Measurements from ENCODE around the gene ZNF594. TPM values are rescaled to one million over a fixed set of nuclear protein-coding genes. Genes with fewer than 3 reads are reported as not detected.

Gene ZNF594
- 0.90 to 1.9 TPM (median 1.6 TPM) in 5 replicates for total RNA-seq (2022; extraction: Qiagen RNA extraction; ENCODE audit: low read depth)

GRCh38 chr17:5191541-5192417 lies at the start of gene ZNF594:
TSS of gene ZNF594 (minus strand) at chr17:5191868. CDS start at chr17:5184256, 7,612 bp downstream.

GRCh38 chr17:5234645-5235576 lies 43.2 kb upstream of the ZNF594 start, which contains the start of gene SCIMP:
TSS of gene SCIMP (minus strand) at chr17:5234860. CDS start at chr17:5234755, 105 bp downstream.

Other genes starting within 250 kb of the ZNF594 start
- 2,878 to 3,154 TPM (median 3,052 TPM) in 5 replicates for gene PFN1, start 243.3 kb downstream of the ZNF594 start, total RNA-seq (2022; extraction: Qiagen RNA extraction; ENCODE audit: low read depth)
- 50.7 to 68.1 TPM (median 55.2 TPM) in 5 replicates for gene ENO3, start 240.7 kb downstream of the ZNF594 start, total RNA-seq (2022; extraction: Qiagen RNA extraction; ENCODE audit: low read depth)
- gene SPAG7, start 224.1 kb downstream of the ZNF594 start, total RNA-seq (2022; extraction: Qiagen RNA extraction; ENCODE audit: low read depth), result 72.8 to 95.3 TPM (median 75.3 TPM) in 5 replicates
- 20.9 to 36.6 TPM (median 32.9 TPM) in 5 replicates for gene CAMTA2, start 204.2 kb downstream of the ZNF594 start, total RNA-seq (2022; extraction: Qiagen RNA extraction; ENCODE audit: low read depth)
- gene INCA1, start 194.3 kb downstream of the ZNF594 start, total RNA-seq (2022; extraction: Qiagen RNA extraction; ENCODE audit: low read depth), result 1.4 to 3.1 TPM (median 1.6 TPM) in 5 replicates
- gene KIF1C, start 193.9 kb downstream of the ZNF594 start, total RNA-seq (2022; extraction: Qiagen RNA extraction; ENCODE audit: low read depth), result 100 to 115 TPM (median 110 TPM) in 5 replicates
- 0.41 to 1.00 TPM (median 0.51 TPM) in 5 replicates for gene SLC52A1, start 156.4 kb downstream of the ZNF594 start, total RNA-seq (2022; extraction: Qiagen RNA extraction; ENCODE audit: low read depth)
- 0.71 to 0.99 TPM (median 0.95 TPM) in 5 replicates for gene ZFP3, start 113.4 kb downstream of the ZNF594 start, total RNA-seq (2022; extraction: Qiagen RNA extraction; ENCODE audit: low read depth)
- gene ZNF232, start 80.0 kb downstream of the ZNF594 start, total RNA-seq (2022; extraction: Qiagen RNA extraction; ENCODE audit: low read depth), result 4.5 to 5.0 TPM (median 4.6 TPM) in 5 replicates
- 0.02 to 0.05 TPM (median 0.03 TPM) in 3 of 5 replicates, not detected in the others for gene USP6, start 75.8 kb downstream of the ZNF594 start, total RNA-seq (2022; extraction: Qiagen RNA extraction; ENCODE audit: low read depth)
- not detected in 5 replicates for gene SCIMP, start 43.0 kb upstream of the ZNF594 start, total RNA-seq (2022; extraction: Qiagen RNA extraction; ENCODE audit: low read depth)
- 38.7 to 47.0 TPM (median 42.5 TPM) in 5 replicates for gene RABEP1, start 90.4 kb upstream of the ZNF594 start, total RNA-seq (2022; extraction: Qiagen RNA extraction; ENCODE audit: low read depth)
- 82.9 to 123 TPM (median 93.9 TPM) in 5 replicates for gene NUP88, start 227.8 kb upstream of the ZNF594 start, total RNA-seq (2022; extraction: Qiagen RNA extraction; ENCODE audit: low read depth)
- 34.3 to 46.6 TPM (median 38.9 TPM) in 5 replicates for gene RPAIN, start 228.3 kb upstream of the ZNF594 start, total RNA-seq (2022; extraction: Qiagen RNA extraction; ENCODE audit: low read depth)
- gene C1QBP, start 247.3 kb upstream of the ZNF594 start, total RNA-seq (2022; extraction: Qiagen RNA extraction; ENCODE audit: low read depth), result 528 to 692 TPM (median 587 TPM) in 5 replicates

All from A549 treated with RU486 at 1 μM for 4 hours (cell line).